RWPE2 (cell line): ENCODE results near the gene SEMA4D.

Source experiments
- ATAC-seq: fragments of 200-7000 bp; cut with Tn5 transposase; 3 replicates; pipeline ENCODE4 v1.9.1; 2021; ENCODE audit warnings: low read depth
- DNase-seq: peaks from one replicate; pipeline ENCODE4 v3.0.0-alpha.2; 2020; ENCODE audit warnings: low spot score
- H3K27ac ChIP-seq: fragments of 450-650 bp; 2 replicates; pipeline ENCODE4 v1.5.1; 2017; ENCODE audit warnings: mild to moderate bottlenecking; ENCODE audit not compliant: poor library complexity, severe bottlenecking
- H3K27me3 ChIP-seq: fragments of 250-450 bp; sonication (Bioruptor Pico); 2 replicates; pipeline ENCODE4 v1.5.1; 2021; ENCODE audit warnings: mild to moderate bottlenecking, moderate library complexity; ENCODE audit not compliant: insufficient read depth, poor library complexity, severe bottlenecking
- H3K36me3 ChIP-seq: fragments of 250-450 bp; sonication (Bioruptor Pico); 2 replicates; pipeline ENCODE4 v1.5.1; 2020; ENCODE audit warnings: low read depth, mild to moderate bottlenecking, moderate library complexity
- H3K4me1 ChIP-seq: fragments of 250-450 bp; sonication (Bioruptor Pico); 2 replicates; pipeline ENCODE4 v1.5.1; 2021; ENCODE audit warnings: mild to moderate bottlenecking, moderate library complexity; ENCODE audit not compliant: insufficient read depth, poor library complexity, severe bottlenecking
- H3K4me3 ChIP-seq: fragments of 250-450 bp; sonication (Bioruptor Pico); 2 replicates; pipeline ENCODE4 v1.5.1; 2021; ENCODE audit warnings: mild to moderate bottlenecking, moderate library complexity; ENCODE audit not compliant: severe bottlenecking
- H3K9me3 ChIP-seq: fragments of 250-450 bp; sonication (Bioruptor Pico); 2 replicates; pipeline ENCODE4 v1.5.1; 2021; ENCODE audit warnings: mild to moderate bottlenecking, moderate library complexity; ENCODE audit not compliant: severe bottlenecking
- TF ChIP-seq, protein P1 (sequence below): fragments of 450-650 bp; IDR thresholded peaks from one replicate; pipeline ENCODE4 v1.5.1; 2017; ENCODE audit warnings: mild to moderate bottlenecking, moderate library complexity; ENCODE audit not compliant: poor library complexity, severe bottlenecking

The SEMA4D gene

DNA sequence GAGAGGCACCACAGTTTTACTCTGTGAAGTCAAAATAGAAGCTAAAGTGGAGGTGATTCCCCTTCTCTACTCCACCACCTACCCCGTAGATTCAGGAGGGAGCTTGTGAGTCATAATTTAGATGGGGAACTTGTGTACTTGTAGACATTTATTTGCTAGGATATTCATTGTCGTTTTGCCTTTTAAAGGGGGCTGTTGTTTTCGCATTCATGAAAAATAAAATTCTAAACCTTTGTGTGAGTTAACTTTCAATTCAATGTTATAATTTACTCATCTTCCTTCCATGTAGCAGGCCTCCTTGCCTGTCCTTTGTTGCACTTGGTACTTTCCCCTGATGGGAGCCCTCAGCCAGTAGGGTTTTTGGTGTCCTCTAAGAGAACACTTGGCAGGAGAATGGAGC is 157.6 kb downstream of the SEMA4D start:
- TF ChIP-seq, protein P1, sequence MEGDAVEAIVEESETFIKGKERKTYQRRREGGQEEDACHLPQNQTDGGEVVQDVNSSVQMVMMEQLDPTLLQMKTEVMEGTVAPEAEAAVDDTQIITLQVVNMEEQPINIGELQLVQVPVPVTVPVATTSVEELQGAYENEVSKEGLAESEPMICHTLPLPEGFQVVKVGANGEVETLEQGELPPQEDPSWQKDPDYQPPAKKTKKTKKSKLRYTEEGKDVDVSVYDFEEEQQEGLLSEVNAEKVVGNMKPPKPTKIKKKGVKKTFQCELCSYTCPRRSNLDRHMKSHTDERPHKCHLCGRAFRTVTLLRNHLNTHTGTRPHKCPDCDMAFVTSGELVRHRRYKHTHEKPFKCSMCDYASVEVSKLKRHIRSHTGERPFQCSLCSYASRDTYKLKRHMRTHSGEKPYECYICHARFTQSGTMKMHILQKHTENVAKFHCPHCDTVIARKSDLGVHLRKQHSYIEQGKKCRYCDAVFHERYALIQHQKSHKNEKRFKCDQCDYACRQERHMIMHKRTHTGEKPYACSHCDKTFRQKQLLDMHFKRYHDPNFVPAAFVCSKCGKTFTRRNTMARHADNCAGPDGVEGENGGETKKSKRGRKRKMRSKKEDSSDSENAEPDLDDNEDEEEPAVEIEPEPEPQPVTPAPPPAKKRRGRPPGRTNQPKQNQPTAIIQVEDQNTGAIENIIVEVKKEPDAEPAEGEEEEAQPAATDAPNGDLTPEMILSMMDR, result no peak
- H3K4me1 ChIP-seq, result no peaks in the 10 kb centered on the region
- ATAC-seq (no peak), DNase-seq (no peak)
- H3K36me3 ChIP-seq, result peaks cover 80% of the 10 kb centered on the region
- no peak overlapping the region for H3K4me3 ChIP-seq
- no peak overlapping the region for H3K27ac ChIP-seq
- H3K9me3 ChIP-seq, result no peaks in the 10 kb centered on the region
- no peaks in the 10 kb centered on the region for H3K27me3 ChIP-seq

DNA sequence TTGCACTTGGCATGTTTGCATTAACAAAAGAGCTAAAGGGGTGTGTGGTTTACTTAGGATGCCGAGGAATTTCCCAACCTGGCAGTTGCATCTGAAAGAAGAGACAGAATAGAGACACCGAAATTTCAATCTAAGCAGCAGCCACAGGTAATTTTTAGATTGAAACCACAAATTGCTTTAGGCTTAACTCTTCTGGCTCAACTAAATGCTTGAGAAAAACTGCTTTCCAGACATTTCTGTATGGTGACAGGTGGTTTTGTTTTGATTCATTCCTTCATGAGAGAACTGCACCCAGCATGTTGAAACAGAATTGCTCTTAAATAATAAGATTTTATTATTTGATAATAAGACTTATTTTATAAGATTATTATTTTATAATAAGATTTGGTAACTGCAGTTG is 158.1 kb downstream of the SEMA4D start:
- Histone ChIP-seq H3K4me3 (no peak overlapping the region), H3K9me3 (no peaks in the 10 kb centered on the region), H3K36me3 (peaks cover 82% of the 10 kb centered on the region), H3K4me1 (no peaks in the 10 kb centered on the region), H3K27me3 (no peaks in the 10 kb centered on the region), H3K27ac (no peak overlapping the region)
- TF ChIP-seq, protein P1, result no peak
- DNase-seq (no peak), ATAC-seq (no peak)

DNA sequence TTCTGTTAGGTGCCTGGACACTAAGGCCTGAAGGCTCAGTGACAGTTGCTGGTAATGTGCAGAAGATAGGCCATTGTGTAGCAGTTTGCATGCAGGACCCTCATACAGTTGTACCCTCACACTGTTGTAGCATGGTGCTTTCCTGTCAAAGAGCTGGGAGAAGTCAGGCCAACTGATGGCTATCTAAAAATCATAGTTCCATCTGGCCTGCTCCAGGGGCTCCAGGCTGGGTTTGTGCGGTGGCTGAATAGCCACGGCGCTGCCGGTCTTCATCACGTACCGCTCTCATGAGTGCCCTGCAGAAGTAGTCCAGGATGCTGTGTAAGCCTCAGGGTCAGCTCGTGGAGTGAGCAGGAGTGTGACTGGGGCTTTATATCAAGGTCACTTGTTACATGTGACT is 167.4 kb downstream of the SEMA4D start:
- Histone ChIP-seq H3K27me3 (no peaks in the 10 kb centered on the region), H3K4me3 (no peak overlapping the region), H3K4me1 (no peaks in the 10 kb centered on the region), H3K36me3 (peaks cover 89% of the 10 kb centered on the region), H3K9me3 (no peaks in the 10 kb centered on the region), H3K27ac (no peak overlapping the region)
- DNase-seq (no peak), ATAC-seq (no peak)
- TF ChIP-seq, protein P1, result no peak

DNA sequence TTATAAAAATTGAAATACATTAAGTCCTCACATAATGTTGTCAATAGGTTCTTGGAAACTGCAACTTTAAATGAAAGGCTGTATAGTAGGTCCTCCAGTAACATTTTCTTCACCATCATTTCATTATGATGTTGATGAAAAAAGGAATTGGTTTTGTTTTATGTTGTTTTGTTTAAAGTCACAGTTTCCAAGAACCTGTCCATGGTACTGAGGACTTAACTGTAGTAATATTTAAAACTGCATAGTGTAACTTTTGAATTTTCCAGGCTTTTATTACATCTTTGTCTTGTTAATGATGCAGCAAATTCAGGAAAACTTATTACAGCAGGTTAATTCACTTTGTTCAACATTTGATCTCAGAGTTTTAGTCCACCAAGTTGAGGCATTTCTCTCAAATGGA is 168.0 kb downstream of the SEMA4D start:
- TF ChIP-seq, protein P1, result no peak
- DNase-seq, result no peak
- H3K9me3 ChIP-seq, result no peaks in the 10 kb centered on the region
- H3K4me3 ChIP-seq, result no peak overlapping the region
- ATAC-seq, result no peak
- H3K4me1 ChIP-seq, result no peaks in the 10 kb centered on the region
- H3K27me3 ChIP-seq, result no peaks in the 10 kb centered on the region
- no peak overlapping the region for H3K27ac ChIP-seq
- peaks cover 88% of the 10 kb centered on the region for H3K36me3 ChIP-seq

DNA sequence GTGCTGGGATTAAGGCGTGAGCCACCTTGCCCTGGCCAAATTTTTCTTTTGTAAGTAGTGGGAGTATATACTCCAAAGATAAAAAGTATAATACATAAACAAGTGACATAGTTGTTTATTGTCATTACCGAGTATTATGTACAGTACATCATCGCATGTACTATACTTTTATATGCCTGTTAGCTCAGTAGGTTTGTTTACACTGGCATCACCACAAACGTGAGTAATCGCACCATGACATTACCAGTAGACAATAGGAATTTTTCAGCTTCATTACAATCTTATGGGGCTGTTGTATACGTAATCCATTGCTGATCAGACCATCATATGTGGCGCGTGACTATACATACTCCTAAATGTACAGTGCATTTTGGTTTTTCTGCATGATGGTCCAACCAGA is 169.8 kb downstream of the SEMA4D start:
- Histone ChIP-seq H3K27ac (no peak overlapping the region), H3K27me3 (no peaks in the 10 kb centered on the region), H3K36me3 (peaks cover 73% of the 10 kb centered on the region), H3K4me3 (no peak overlapping the region), H3K4me1 (no peaks in the 10 kb centered on the region), H3K9me3 (no peaks in the 10 kb centered on the region)
- DNase-seq (no peak), ATAC-seq (peak; percentile 40; the same call in 2 of the 3 replicates)
- TF ChIP-seq, protein P1, result no peak
